Pons (tissue), 1 donor: Measurements from ENCODE around the gene TM4SF4.

Experiments used
- DNase-seq: peaks from one replicate; pipeline ENCODE4 v3.0.0-alpha.2; 2016; ENCODE audit warnings: low spot score

The TM4SF4 gene

GRCh38 chr3:149486726-149487125 is 12.2 kb downstream of the TM4SF4 start:
- DNase-seq, result no peak

- no peak for DNase-seq
Measured at GRCh38 chr3:149487598-149488197, 13.2 kb downstream of the TM4SF4 start.

- no peak for DNase-seq
Measured at GRCh38 chr3:149489060-149489690, 14.7 kb downstream of the TM4SF4 start.

GRCh38 chr3:149490260-149490971 is 15.9 kb downstream of the TM4SF4 start:
- DNase-seq, result no peak

GRCh38 chr3:149493315-149494021 is 19.0 kb downstream of the TM4SF4 start:
- DNase-seq, result no peak

- DNase-seq, result peak; percentile 46
Measured at GRCh38 chr3:149494022-149494758, 19.7 kb downstream of the TM4SF4 start.

GRCh38 chr3:149494759-149495580 is 20.5 kb downstream of the TM4SF4 start:
- DNase-seq, result no peak

- no peak for DNase-seq
Measured at GRCh38 chr3:149495581-149496125, 21.2 kb downstream of the TM4SF4 start.

GRCh38 chr3:149496891-149497290 is 22.4 kb downstream of the TM4SF4 start:
- DNase-seq, result no peak

- no peak for DNase-seq
Measured at GRCh38 chr3:149497966-149498670, 23.6 kb downstream of the TM4SF4 start.

- DNase-seq, result no peak
Measured at GRCh38 chr3:149501524-149501923, 27.0 kb downstream of the TM4SF4 start.

GRCh38 chr3:149502438-149502837 is 27.9 kb downstream of the TM4SF4 start:
- no peak for DNase-seq

- DNase-seq, result no peak
Measured at GRCh38 chr3:149506540-149506939, 32.0 kb downstream of the TM4SF4 start.

- DNase-seq, result no peak
Measured at GRCh38 chr3:149506965-149507364, 32.5 kb downstream of the TM4SF4 start.

GRCh38 chr3:149507491-149508324 is 33.2 kb downstream of the TM4SF4 start:
- DNase-seq, result no peak

GRCh38 chr3:149509526-149509925 is 35.0 kb downstream of the TM4SF4 start:
- no peak for DNase-seq

- DNase-seq, result no peak
Measured at GRCh38 chr3:149510480-149510879, 36.0 kb downstream of the TM4SF4 start.

- DNase-seq, result no peak
Measured at GRCh38 chr3:149511040-149511626, 36.6 kb downstream of the TM4SF4 start.
